Stomach (tissue), 9 donors: ENCODE results near the gene PXMP4. TPM values are rescaled to one million over a fixed set of nuclear protein-coding genes. Genes with fewer than 3 reads are reported as not detected.

Source experiments
- DNase-seq, 2 donors: peaks; one replicate each; pipeline versions ENCODE4 v3.0.0 to v3.0.0-alpha.2; 2013 to 2019
- H3K27ac ChIP-seq, 5 donors: fragments of 200-600 bp in 4 of 5; sonication (generic) in 4 of 5; one replicate each; pipeline ENCODE4 v1.5.1; 2013 to 2019; ENCODE audit warnings: mild to moderate bottlenecking in 1 of 5, moderate library complexity in 1 of 5
- H3K27me3 ChIP-seq, 3 donors: fragments of 200-600 bp; sonication (generic); one replicate each; pipeline ENCODE4 v1.5.1; 2017 to 2019; ENCODE audit warnings: mixed run types in 1 of 3
- H3K36me3 ChIP-seq, 4 donors: fragments of 200-600 bp; sonication (generic); 1 replicate in 3 of 4; 2 replicates in 1 of 4; pipeline ENCODE4 v1.5.1; 2016 to 2019
- H3K4me1 ChIP-seq, 4 donors: fragments of 200-600 bp; sonication (generic); one replicate each; pipeline ENCODE4 v1.5.1; 2016 to 2019
- H3K4me3 ChIP-seq, 4 donors: fragments of 200-600 bp; sonication (generic) in 3 of 4; one replicate each; pipeline ENCODE4 v1.5.1; 2016 to 2019; ENCODE audit warnings: mild to moderate bottlenecking in 1 of 4
- H3K9me3 ChIP-seq, 4 donors: fragments of 200-600 bp; sonication (generic); one replicate each; pipeline ENCODE4 v1.5.1; 2016 to 2019
- EP300 ChIP-seq: sonication (generic); formaldehyde crosslinking; IDR thresholded peaks from one replicate; pipeline ENCODE4 v1.6.1; 2017; ENCODE audit warnings: antibody characterized with exemption
- POLR2A ChIP-seq, 4 donors: fragments of 450-650 bp; IDR thresholded peaks; one replicate each; pipeline ENCODE4 v1.6.1; 2016; ENCODE audit warnings: antibody characterized with exemption in 4 of 4, control low read depth in 2 of 4, mild to moderate bottlenecking in 1 of 4, moderate library complexity in 1 of 4
- POLR2AphosphoS5 ChIP-seq, 3 donors: sonication (generic); formaldehyde crosslinking; IDR thresholded peaks; one replicate each; pipeline ENCODE4 v1.6.1; 2016; ENCODE audit warnings: antibody characterized with exemption in 3 of 3
- WGBS, 5 donors: extraction: QIAGEN DNeasy Blood & Tissue Kit in 3 of 5; methylation state at CpG; one replicate each; pipeline versions ENCODE4 v1.1.5 to v1.1.7; 2013 to 2018; 5-methylcytosine and 5-hydroxymethylcytosine counted together
- intact Hi-C: fragments of 100-400 bp; cut with DNase I; formaldehyde crosslinking; loops from one replicate; pipeline ENCODE4 v1.15.1; 2023; ENCODE audit warnings: low total_unique reads
- polyA plus RNA-seq, 3 donors: library from polyadenylated mRNA; stranded (reverse); fragments of 200-250 nt; gene quantifications; one replicate each; pipeline ENCODE4 v1.2.3, GENCODE V29; 2013
- total RNA-seq, 5 donors: library from RNA; depleted of rRNA; stranded (reverse); fragments of >200 nt; gene quantifications; one replicate each; pipeline versions ENCODE4 v1.1.0 to v1.2.3, GENCODE V29; 2014 to 2016
- TF ChIP-seq, protein P1 (sequence below), 7 experiments: fragments of 450-650 bp in 4 of 7; fragments of 200-600 bp in 3 of 7; sonication (generic) in 3 of 7; IDR thresholded peaks; one replicate each; pipeline ENCODE4 v1.5.1; 2016 to 2019; ENCODE audit warnings: antibody characterized with exemption in 7 of 7, control low read depth in 2 of 7, mild to moderate bottlenecking in 1 of 7
- donor health status: healthy with polysubstance abuse.
- donor health status: Bipolar disorder and iron deficiency.
- donor health status: healthy.

Gene PXMP4
- total and polyA plus RNA-seq, 8 donors: 0.72 to 36.8 (median 5.6) TPM

DNA sequence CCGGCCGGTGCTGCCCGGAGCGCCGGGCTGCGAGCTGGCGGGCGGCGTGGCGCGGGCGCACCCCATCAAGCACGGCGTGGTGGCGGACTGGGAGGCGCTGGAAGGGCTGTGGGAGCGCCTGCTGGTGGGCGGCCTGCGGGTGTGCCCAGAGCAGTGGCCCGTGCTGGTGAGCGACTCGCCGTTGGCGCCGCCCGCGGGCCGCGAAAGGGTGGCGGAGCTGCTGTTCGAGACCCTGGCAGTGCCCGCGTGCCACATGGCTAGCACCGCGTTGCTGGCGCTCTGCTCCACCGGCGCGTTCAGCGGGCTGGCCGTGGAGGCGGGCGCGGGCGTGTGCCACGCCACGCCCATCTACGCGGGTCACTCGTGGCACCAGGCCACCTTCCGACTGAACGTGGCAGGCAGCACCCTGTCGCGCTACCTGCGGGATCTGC is 52.9 kb downstream of the PXMP4 start:
- WGBS, 5 donors: 1 to 27% (median 9%) methylated on average over 20 to 55 of the region's 55 CpGs
- peak overlapping the region; percentile 63 to 79 (median 64) for H3K4me3 ChIP-seq
- DNase-seq: peak in 1 of 2 donors; percentile 79
- no peaks in the 10 kb centered on the region for H3K9me3 ChIP-seq
- intact Hi-C loops: no loop called here
- H3K27ac ChIP-seq: peak overlapping the region; percentile 89 to 96 (median 93)
- H3K4me1 ChIP-seq: peaks cover 47 to 92% (median 84%) of the 10 kb centered on the region in 4 donors
- TF ChIP-seq POLR2A (IDR thresholded peaks at IDR 0.05) (no peak), EP300 (no peak), POLR2AphosphoS5 (IDR thresholded peaks at IDR 0.05) (peak in 1 of 3 donors; percentile 29)
- TF ChIP-seq, protein P1, sequence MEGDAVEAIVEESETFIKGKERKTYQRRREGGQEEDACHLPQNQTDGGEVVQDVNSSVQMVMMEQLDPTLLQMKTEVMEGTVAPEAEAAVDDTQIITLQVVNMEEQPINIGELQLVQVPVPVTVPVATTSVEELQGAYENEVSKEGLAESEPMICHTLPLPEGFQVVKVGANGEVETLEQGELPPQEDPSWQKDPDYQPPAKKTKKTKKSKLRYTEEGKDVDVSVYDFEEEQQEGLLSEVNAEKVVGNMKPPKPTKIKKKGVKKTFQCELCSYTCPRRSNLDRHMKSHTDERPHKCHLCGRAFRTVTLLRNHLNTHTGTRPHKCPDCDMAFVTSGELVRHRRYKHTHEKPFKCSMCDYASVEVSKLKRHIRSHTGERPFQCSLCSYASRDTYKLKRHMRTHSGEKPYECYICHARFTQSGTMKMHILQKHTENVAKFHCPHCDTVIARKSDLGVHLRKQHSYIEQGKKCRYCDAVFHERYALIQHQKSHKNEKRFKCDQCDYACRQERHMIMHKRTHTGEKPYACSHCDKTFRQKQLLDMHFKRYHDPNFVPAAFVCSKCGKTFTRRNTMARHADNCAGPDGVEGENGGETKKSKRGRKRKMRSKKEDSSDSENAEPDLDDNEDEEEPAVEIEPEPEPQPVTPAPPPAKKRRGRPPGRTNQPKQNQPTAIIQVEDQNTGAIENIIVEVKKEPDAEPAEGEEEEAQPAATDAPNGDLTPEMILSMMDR (IDR thresholded peaks at IDR 0.05): no peak
- H3K27me3 ChIP-seq: no peaks in the 10 kb centered on the region
- peaks cover 0 to 33% (median 23%) of the 10 kb centered on the region in 4 donors for H3K36me3 ChIP-seq

DNA sequence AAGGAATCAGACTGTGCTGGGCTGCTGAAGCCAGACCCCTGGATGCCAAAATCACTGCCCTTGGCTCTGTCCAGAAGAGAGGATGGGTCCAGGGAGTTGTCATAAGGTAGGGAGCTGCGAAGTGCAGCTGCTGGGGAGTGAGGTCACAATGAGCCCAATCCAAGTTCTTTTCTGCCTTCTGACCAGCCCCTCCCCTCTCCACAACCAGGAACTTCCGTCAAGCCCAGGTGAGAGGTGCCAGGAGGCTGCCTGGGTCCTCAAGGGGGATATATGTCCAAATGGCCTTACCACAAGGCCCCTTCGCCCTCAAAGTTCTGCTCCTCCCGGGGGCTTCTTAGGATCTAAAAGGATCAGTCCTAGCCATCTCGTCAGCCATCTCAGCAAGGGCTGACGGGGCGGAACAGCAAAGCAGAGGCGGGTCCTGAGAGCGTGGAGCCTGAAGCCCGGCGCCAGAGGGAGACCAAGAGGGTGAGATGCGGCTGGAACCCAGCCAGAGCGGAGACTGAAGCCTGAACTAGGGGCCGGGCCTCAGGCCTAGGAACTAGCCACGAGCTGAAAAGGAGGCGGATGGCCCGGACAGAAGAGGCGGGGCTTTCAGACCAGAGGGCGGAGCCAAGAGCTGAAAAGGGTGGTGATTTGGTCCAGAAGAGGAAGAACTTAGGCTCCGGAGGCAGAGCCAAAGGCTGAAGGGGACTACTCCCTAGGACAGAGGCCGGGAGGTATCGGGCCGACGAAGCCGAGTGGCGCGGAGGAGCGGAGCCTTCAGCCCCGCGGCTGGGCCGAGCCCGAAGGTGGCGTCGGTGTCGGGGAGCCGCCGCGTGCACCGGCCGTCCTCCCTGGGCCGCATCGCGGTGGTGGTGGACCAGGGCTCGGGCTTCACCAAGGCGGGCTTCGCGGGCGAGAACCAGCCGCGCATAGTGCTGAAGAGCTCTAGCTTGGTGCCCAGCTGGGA is 53.5 kb downstream of the PXMP4 start, which contains the start of gene ACTL10:
TSS of gene ACTL10 (plus strand) at position 651 of the 952 bp plus-strand sequence. CDS start 555 bp downstream, outside the sequence.
- Histone ChIP-seq H3K36me3 (peaks cover 0 to 32% (median 23%) of the 10 kb centered on the region in 4 donors), H3K4me3 (peak within 1 kb of the TSS; percentile 63 to 79 (median 64)), H3K9me3 (no peaks in the 10 kb centered on the region), H3K4me1 (peaks cover 40 to 87% (median 79%) of the 10 kb centered on the region in 4 donors), H3K27ac (peak within 1 kb of the TSS; percentile 89 to 96 (median 93)), H3K27me3 (no peaks in the 10 kb centered on the region)
- WGBS, 5 donors: 1 to 12% (median 2%) methylated on average over 31 to 50 of the region's 50 CpGs
- intact Hi-C loops: no loop called here
- TF ChIP-seq, protein P1 (IDR thresholded peaks at IDR 0.05): peak in 5 of 7 experiments; percentile 21 to 41 (median 30)
- TF ChIP-seq POLR2AphosphoS5 (IDR thresholded peaks at IDR 0.05) (peak; percentile 63 to 91 (median 87)), EP300 (no peak), POLR2A (IDR thresholded peaks at IDR 0.05) (peak in 2 of 4 donors; percentile 76 to 82)
- peak; percentile 98 to 99 for DNase-seq

DNA sequence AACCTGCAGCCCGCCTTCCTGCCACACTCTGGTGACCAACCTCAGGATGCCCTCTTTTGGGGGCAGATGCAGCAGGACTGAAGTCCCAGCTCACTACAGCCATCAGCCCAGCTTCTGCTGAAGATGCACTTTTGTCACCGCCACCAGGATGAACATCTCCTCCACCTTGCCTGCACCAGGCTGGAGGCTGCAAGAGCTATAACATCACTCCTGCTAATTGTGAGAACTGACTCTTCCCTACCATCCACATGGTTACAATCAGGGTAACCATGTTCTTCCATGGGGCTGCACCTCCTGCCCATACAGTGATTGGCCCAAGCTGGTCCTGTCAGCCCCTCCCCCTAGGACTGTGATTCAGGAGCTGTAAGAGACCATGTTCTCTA is 55.4 kb downstream of the PXMP4 start:
- WGBS, 5 donors: 98 to 100% (median 100%) methylated on average over 1 to 2 of the region's 2 CpGs
- Histone ChIP-seq H3K4me3 (no peak overlapping the region), H3K27me3 (no peaks in the 10 kb centered on the region), H3K27ac (peak overlapping the region in 4 of 5 donors; percentile 89 to 96 (median 94)), H3K9me3 (no peaks in the 10 kb centered on the region), H3K4me1 (peaks cover 27 to 69% (median 61%) of the 10 kb centered on the region in 4 donors), H3K36me3 (peaks cover 9 to 25% (median 19%) of the 10 kb centered on the region in 4 donors)
- DNase-seq: no peak
- no peak for TF ChIP-seq POLR2A (IDR thresholded peaks at IDR 0.05)
- no peak for TF ChIP-seq POLR2AphosphoS5 (IDR thresholded peaks at IDR 0.05)
- no peak for TF ChIP-seq EP300
- TF ChIP-seq, protein P1 (IDR thresholded peaks at IDR 0.05): no peak
- intact Hi-C loops: no loop called here

DNA sequence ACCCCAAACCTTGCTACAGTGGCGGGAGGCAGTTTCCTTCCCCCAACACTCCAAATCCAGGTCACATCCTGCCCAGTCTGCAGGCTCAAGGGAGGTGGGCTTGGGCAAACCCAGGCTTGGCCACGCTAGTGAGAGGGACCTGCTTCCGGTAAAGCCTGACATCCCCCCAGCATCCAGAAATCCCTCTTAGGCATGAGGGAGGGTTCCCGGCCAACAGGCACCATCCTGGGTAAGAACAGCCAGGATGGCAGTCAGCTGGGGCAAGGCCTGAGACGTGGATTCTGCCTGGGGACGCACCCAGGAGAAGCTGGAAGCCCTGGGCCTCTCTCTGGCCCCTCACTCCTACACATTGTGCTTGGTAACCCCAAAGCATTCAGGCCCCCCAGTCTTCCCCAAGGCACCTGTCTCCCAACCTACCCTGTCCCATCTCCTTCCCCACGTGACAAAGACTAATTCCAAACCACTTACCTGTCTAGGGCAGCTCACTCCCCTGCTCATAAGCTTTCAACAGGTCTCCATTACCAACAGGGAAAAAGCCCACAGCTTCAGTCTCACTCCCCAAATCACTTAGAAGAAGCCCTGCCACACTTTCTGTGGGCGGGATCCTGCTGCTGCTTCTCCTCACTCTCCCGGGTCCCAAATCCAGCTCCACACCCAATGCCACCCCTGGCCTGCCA is 55.9 kb downstream of the PXMP4 start:
- intact Hi-C loops: no loop called here
- H3K27ac ChIP-seq: peak overlapping the region; percentile 87 to 96 (median 93)
- H3K4me3 ChIP-seq: peak overlapping the region; percentile 68 to 90 (median 77)
- TF ChIP-seq EP300 (no peak), POLR2A (IDR thresholded peaks at IDR 0.05) (no peak), POLR2AphosphoS5 (IDR thresholded peaks at IDR 0.05) (no peak)
- TF ChIP-seq, protein P1 (IDR thresholded peaks at IDR 0.05): no peak
- no peaks in the 10 kb centered on the region for H3K9me3 ChIP-seq
- no peak for DNase-seq
- peaks cover 27 to 64% (median 57%) of the 10 kb centered on the region in 4 donors for H3K4me1 ChIP-seq
- peaks cover 14 to 25% (median 21%) of the 10 kb centered on the region in 4 donors for H3K36me3 ChIP-seq
- no peaks in the 10 kb centered on the region for H3K27me3 ChIP-seq
- 40 to 53% (median 42%) methylated on average over 4 to 9 of the region's 9 CpGs for WGBS, 5 donors
